GM12878 (cell line): Measurements from ENCODE around the gene TPCN1. TPM values are rescaled to one million over a fixed set of nuclear protein-coding genes. Genes with fewer than 3 reads are reported as not detected.

ENCODE experiments used
- BCL11A ChIP-seq: IDR thresholded peaks from 2 replicates; pipeline ENCODE4 v1.6.1; 2011; ENCODE audit warnings: low read depth, low read length
- CBX5 ChIP-seq: sonication (generic); IDR thresholded peaks from 2 replicates; pipeline ENCODE4 v1.6.1; 2016; ENCODE audit warnings: low read depth, moderate library complexity, mild to moderate bottlenecking, inconsistent platforms
- E4F1 ChIP-seq: fragments of 450-650 bp; IDR thresholded peaks from 2 replicates; pipeline ENCODE4 v1.6.1; 2018; ENCODE audit warnings: borderline replicate concordance, mild to moderate bottlenecking; ENCODE audit not compliant: partially characterized antibody
- EZH2 ChIP-seq: IDR thresholded peaks from 2 replicates; pipeline ENCODE4 v1.6.1; 2012; ENCODE audit warnings: low read depth, mild to moderate bottlenecking, control low read depth, inconsistent platforms, low read length, borderline replicate concordance; ENCODE audit not compliant: control insufficient read depth
- IKZF2 ChIP-seq, 2 experiments: fragments of 450-650 bp; IDR thresholded peaks; 2 replicates each; pipeline ENCODE4 v1.6.1; 2017; ENCODE audit warnings: mild to moderate bottlenecking in 2 of 2, moderate library complexity in 2 of 2
- IRF3 ChIP-seq: fragments of 450-650 bp; IDR thresholded peaks from 2 replicates; pipeline ENCODE4 v1.6.1; 2014; ENCODE audit warnings: mild to moderate bottlenecking
- IRF5 ChIP-seq: fragments of 450-650 bp; IDR thresholded peaks from 2 replicates; pipeline ENCODE4 v1.6.1; 2017; ENCODE audit warnings: borderline replicate concordance
- JUNB ChIP-seq: IDR thresholded peaks from 2 replicates; pipeline ENCODE4 v1.6.1; 2016; ENCODE audit warnings: antibody characterized with exemption, mild to moderate bottlenecking
- LARP7 ChIP-seq: fragments of 450-650 bp; IDR thresholded peaks from 2 replicates; pipeline ENCODE4 v1.6.1; 2017; ENCODE audit warnings: mild to moderate bottlenecking
- MLLT1 ChIP-seq: fragments of 450-650 bp; IDR thresholded peaks from 2 replicates; pipeline ENCODE4 v1.6.1; 2016; ENCODE audit warnings: mild to moderate bottlenecking
- MTA3 ChIP-seq: IDR thresholded peaks from 2 replicates; pipeline ENCODE4 v1.6.1; 2012; ENCODE audit warnings: low read length, inconsistent platforms, borderline replicate concordance
- NR2C2 ChIP-seq: IDR thresholded peaks from 2 replicates; pipeline ENCODE4 v1.6.1; 2011; ENCODE audit warnings: borderline replicate concordance, low read depth; ENCODE audit not compliant: control insufficient read depth, insufficient read length
- PAX8 ChIP-seq: fragments of 450-650 bp; IDR thresholded peaks from 2 replicates; pipeline ENCODE4 v1.6.1; 2017; ENCODE audit warnings: mild to moderate bottlenecking, moderate library complexity
- USF1 ChIP-seq: IDR thresholded peaks from 2 replicates; pipeline ENCODE4 v1.6.1; 2011; ENCODE audit warnings: borderline replicate concordance, low read depth, mild to moderate bottlenecking, moderate library complexity, mixed read lengths, low read length; ENCODE audit not compliant: insufficient read depth; ENCODE audit errors: extremely low read length
- YY1 ChIP-seq: IDR thresholded peaks from 2 replicates; pipeline ENCODE4 v1.6.1; 2011; ENCODE audit warnings: low read depth, mild to moderate bottlenecking, low read length
- ZBTB11 ChIP-seq: fragments of 450-650 bp; formaldehyde crosslinking; IDR thresholded peaks from 2 replicates; pipeline ENCODE4 v1.5.0; 2022; ENCODE audit warnings: mild to moderate bottlenecking, missing genetic modification characterization
- ZNF274 ChIP-seq: IDR thresholded peaks from one replicate; pipeline ENCODE4 v1.8.0; 2011; ENCODE audit not compliant: insufficient read length, insufficient read depth
- ZNF622 ChIP-seq: fragments of 450-650 bp; IDR thresholded peaks from 2 replicates; pipeline ENCODE4 v1.6.1; 2017; ENCODE audit warnings: mild to moderate bottlenecking, inconsistent platforms
- polyA plus RNA-seq, 11 experiments: library from polyadenylated mRNA; depleted of rRNA in 4 of 11; unstranded in 6 of 11; stranded (reverse) in 5 of 11; fragments of >200 nt; fragmentation: Nextera tagmentation in 4 of 11; fragmentation: Illumina TruSeq in 1 of 11; extraction: Ambion mirVana in 4 of 11; extraction: Trizol in 1 of 11; gene quantifications; 1 replicate in 1 of 11; 2 replicates in 10 of 11; pipeline versions ENCODE4 v1.2.1 to v1.2.3, GENCODE V29; 2011 to 2016; ENCODE audit warnings: inconsistent platforms in 2 of 11, missing spikeins in 2 of 11, low read depth in 1 of 11
- total RNA-seq, 4 experiments: library from RNA; depleted of rRNA in 3 of 4; stranded (reverse); fragments of >200 nt in 3 of 4; fragmentation: Illumina TruSeq in 1 of 4; extraction: Trizol in 1 of 4; gene quantifications; 2 replicates each; pipeline versions ENCODE4 v1.2.1 to v1.2.3, GENCODE V29; 2013 to 2021

Gene TPCN1
- total and polyA plus RNA-seq, 10 of the 15 experiments (the other 5 are each of a cell fraction or from before 2014, with no cell fraction given) = 0.79 to 30.9 (median 19.4) TPM

- TF ChIP-seq ZNF274 (no peak), EZH2 (0 out of 2 replicates have a peak, but pooled peaks have one; percentile 19), E4F1 (peak; percentile 58), IRF3 (no peak), LARP7 (no peak; the same call in 1 of the 2 replicates), PAX8 (no peak), MLLT1 (peak; percentile 99), YY1 (peak; percentile 66), NR2C2 (no peak), CBX5 (peak; percentile 80; the same call in 1 of the 2 replicates), ZNF622 (no peak), USF1 (no peak), BCL11A (peak; percentile 90), JUNB (peak; percentile 49), ZBTB11 (CRISPR knock-in tag) (no peak), IRF5 (peak; percentile 75), MTA3 (peak; percentile 98), IKZF2 (IDR thresholded peaks at IDR 0.05) (peak; percentile 98)
These were observed 13.0 kb upstream of the TPCN1 start (continued) for GRCh38 chr12:113208041-113208934.
